Nephron progenitor cell (in vitro differentiated cells): ENCODE measurements around the gene FKBP7.

Source experiments
- DNase-seq: peaks from one replicate; pipeline ENCODE4 v3.0.0; 2021
- H3K27ac Mint-ChIP-seq: 2 replicates; pipeline ENCODE4 v1.8.0; 2021; ENCODE audit warnings: mild to moderate bottlenecking, moderate library complexity, mixed read lengths
- H3K27me3 Mint-ChIP-seq: 2 replicates; pipeline ENCODE4 v1.8.0; 2021; ENCODE audit warnings: mild to moderate bottlenecking, low read depth, mixed read lengths; ENCODE audit not compliant: poor library complexity
- H3K36me3 Mint-ChIP-seq: 2 replicates; pipeline ENCODE4 v1.8.0; 2021; ENCODE audit warnings: low read depth, mixed read lengths
- H3K4me1 Mint-ChIP-seq: 2 replicates; pipeline ENCODE4 v1.8.0; 2021; ENCODE audit warnings: mixed read lengths
- H3K4me3 Mint-ChIP-seq: 2 replicates; pipeline ENCODE4 v1.8.0; 2021; ENCODE audit warnings: mild to moderate bottlenecking, moderate library complexity, mixed read lengths
- H3K9me3 Mint-ChIP-seq: 2 replicates; pipeline ENCODE4 v1.8.0; 2021; ENCODE audit warnings: mild to moderate bottlenecking, moderate library complexity, mixed read lengths
- TF ChIP-seq, protein P1 (sequence below): fragments of 200-600 bp; sonication (generic); IDR thresholded peaks from 2 replicates; pipeline ENCODE4 v1.5.0; 2021; ENCODE audit warnings: antibody characterized with exemption

FKBP7 gene

GRCh38 chr2:178484245-178485041 lies 6.0 kb upstream of the FKBP7 start:
- TF ChIP-seq, protein P1, sequence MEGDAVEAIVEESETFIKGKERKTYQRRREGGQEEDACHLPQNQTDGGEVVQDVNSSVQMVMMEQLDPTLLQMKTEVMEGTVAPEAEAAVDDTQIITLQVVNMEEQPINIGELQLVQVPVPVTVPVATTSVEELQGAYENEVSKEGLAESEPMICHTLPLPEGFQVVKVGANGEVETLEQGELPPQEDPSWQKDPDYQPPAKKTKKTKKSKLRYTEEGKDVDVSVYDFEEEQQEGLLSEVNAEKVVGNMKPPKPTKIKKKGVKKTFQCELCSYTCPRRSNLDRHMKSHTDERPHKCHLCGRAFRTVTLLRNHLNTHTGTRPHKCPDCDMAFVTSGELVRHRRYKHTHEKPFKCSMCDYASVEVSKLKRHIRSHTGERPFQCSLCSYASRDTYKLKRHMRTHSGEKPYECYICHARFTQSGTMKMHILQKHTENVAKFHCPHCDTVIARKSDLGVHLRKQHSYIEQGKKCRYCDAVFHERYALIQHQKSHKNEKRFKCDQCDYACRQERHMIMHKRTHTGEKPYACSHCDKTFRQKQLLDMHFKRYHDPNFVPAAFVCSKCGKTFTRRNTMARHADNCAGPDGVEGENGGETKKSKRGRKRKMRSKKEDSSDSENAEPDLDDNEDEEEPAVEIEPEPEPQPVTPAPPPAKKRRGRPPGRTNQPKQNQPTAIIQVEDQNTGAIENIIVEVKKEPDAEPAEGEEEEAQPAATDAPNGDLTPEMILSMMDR = no peak

GRCh38 chr2:178482437-178482836 lies 4.0 kb upstream of the FKBP7 start:
- peak overlapping the region; percentile 91 for H3K4me3 Mint-ChIP-seq
- peaks cover 35% of the 10 kb centered on the region for H3K4me1 Mint-ChIP-seq
- DNase-seq = no peak
- H3K36me3 Mint-ChIP-seq = peaks cover 20% of the 10 kb centered on the region
- H3K27ac Mint-ChIP-seq = no peak overlapping the region
- TF ChIP-seq, protein P1 = no peak
- no peaks in the 10 kb centered on the region for H3K9me3 Mint-ChIP-seq
- no peaks in the 10 kb centered on the region for H3K27me3 Mint-ChIP-seq

More at GRCh38 chr2:178484245-178485041, 6.0 kb upstream of the FKBP7 start:
- Mint-ChIP-seq H3K9me3 (no peaks in the 10 kb centered on the region), H3K4me1 (peaks cover 28% of the 10 kb centered on the region), H3K27ac (no peak overlapping the region), H3K4me3 (no peak overlapping the region), H3K36me3 (peaks cover 27% of the 10 kb centered on the region), H3K27me3 (no peaks in the 10 kb centered on the region)
- no peak for DNase-seq

- H3K4me3 Mint-ChIP-seq = peak within 1 kb of the TSS; percentile 96
- H3K27me3 Mint-ChIP-seq = no peaks in the 10 kb centered on the region
- H3K4me1 Mint-ChIP-seq = peaks cover 53% of the 10 kb centered on the region
- DNase-seq = peak; percentile 92
- H3K36me3 Mint-ChIP-seq = peaks cover 20% of the 10 kb centered on the region
- TF ChIP-seq, protein P1 = no peak
- H3K9me3 Mint-ChIP-seq = no peaks in the 10 kb centered on the region
- H3K27ac Mint-ChIP-seq = peak within 1 kb of the TSS; percentile 87
These were observed 2.1 kb upstream of the FKBP7 start, which contains the start of gene PLEKHA3 for GRCh38 chr2:178480227-178481181. PLEKHA3 (plus strand) TSS chr2:178480457; CDS start chr2:178480870, 413 bp downstream.

DNA sequence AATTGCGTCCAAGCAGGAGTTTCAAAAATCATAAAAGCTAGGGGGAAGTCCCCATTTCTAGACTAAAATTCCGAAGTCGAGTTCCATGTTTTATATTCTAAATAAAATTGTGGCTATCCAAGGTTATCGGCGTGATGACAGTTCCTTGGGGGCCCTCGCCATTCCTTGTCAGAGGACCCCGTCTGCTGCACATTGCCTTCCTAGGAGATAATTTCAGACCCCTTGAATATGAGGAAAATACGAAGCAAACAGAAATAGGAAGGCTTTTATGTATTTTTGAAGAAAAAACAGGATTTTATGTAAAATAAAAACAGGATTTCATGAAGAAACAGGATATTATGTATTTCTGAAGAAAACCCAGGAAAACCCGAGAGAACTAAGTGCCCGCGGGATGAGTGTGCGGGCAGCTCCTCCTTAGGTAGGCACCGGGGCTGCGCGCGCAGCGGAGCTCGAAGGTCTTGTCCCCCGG lies 1.4 kb upstream of the FKBP7 start:
- Mint-ChIP-seq H3K9me3 (no peaks in the 10 kb centered on the region), H3K27me3 (no peaks in the 10 kb centered on the region), H3K4me3 (peak overlapping the region; percentile 96), H3K4me1 (peaks cover 52% of the 10 kb centered on the region), H3K27ac (peak overlapping the region; percentile 51), H3K36me3 (peaks cover 21% of the 10 kb centered on the region)
- no peak for DNase-seq
- TF ChIP-seq, protein P1 = no peak

DNA sequence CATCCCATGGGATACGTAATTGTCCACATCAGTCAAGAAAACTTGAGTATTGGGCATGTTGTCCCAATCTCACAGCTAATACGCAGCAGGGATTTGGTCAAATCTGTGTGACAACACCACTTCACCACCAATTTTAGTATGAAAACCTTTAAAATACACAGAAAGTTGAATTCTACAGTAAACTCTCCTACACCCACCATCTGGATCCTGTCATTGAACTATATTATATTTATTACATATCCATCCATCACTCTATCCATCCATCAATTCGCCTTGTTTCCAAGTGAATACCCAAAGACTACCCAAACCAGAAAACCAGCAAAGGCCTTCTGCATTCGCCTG lies 846 bp upstream of the FKBP7 start:
- Mint-ChIP-seq H3K4me1 (peaks cover 47% of the 10 kb centered on the region), H3K4me3 (peak overlapping the region; percentile 96), H3K27ac (peak overlapping the region; percentile 99), H3K27me3 (no peaks in the 10 kb centered on the region), H3K36me3 (peaks cover 21% of the 10 kb centered on the region), H3K9me3 (no peaks in the 10 kb centered on the region)
- TF ChIP-seq, protein P1 = no peak
- DNase-seq = no peak
